Dendritic cell treated with granulocyte-macrophage colony-stimulating factor and Interleukin-4, amounts not matched to agents 40 ng/mL and 50 ng/mL, for 4 days (primary cell): ENCODE measurements around the gene AGAP1.
A peak's percentile ranks its signal among the peaks of the same experiment; 100 is the strongest.

Source experiments
- H3K27ac Mint-ChIP-seq: one replicate; pipeline ENCODE4 v1.8.0; 2022; ENCODE audit warnings: mild to moderate bottlenecking, mixed read lengths
- H3K27me3 Mint-ChIP-seq: one replicate; pipeline ENCODE4 v1.8.0; 2022; ENCODE audit warnings: mild to moderate bottlenecking, mixed read lengths
- H3K36me3 Mint-ChIP-seq: one replicate; pipeline ENCODE4 v1.8.0; 2022; ENCODE audit warnings: low read depth, mixed read lengths
- H3K4me1 Mint-ChIP-seq: one replicate; pipeline ENCODE4 v1.8.0; 2022; ENCODE audit warnings: low read depth, mixed read lengths
- H3K4me3 Mint-ChIP-seq: one replicate; pipeline ENCODE4 v1.8.0; 2022; ENCODE audit warnings: mild to moderate bottlenecking, moderate library complexity, mixed read lengths
- H3K9me3 Mint-ChIP-seq: one replicate; pipeline ENCODE4 v1.8.0; 2022; ENCODE audit warnings: mixed read lengths
- intact Hi-C: fragments of 100-400 bp; cut with micrococcal nuclease; formaldehyde crosslinking; loops from one replicate; pipeline ENCODE4 v1.15.0; 2022

The AGAP1 gene

GRCh38 chr2:235493775-235494715 is at the start of gene AGAP1:
Gene AGAP1 (plus strand): TSS chr2:235494043.
- intact Hi-C loops: no loop called here

DNA sequence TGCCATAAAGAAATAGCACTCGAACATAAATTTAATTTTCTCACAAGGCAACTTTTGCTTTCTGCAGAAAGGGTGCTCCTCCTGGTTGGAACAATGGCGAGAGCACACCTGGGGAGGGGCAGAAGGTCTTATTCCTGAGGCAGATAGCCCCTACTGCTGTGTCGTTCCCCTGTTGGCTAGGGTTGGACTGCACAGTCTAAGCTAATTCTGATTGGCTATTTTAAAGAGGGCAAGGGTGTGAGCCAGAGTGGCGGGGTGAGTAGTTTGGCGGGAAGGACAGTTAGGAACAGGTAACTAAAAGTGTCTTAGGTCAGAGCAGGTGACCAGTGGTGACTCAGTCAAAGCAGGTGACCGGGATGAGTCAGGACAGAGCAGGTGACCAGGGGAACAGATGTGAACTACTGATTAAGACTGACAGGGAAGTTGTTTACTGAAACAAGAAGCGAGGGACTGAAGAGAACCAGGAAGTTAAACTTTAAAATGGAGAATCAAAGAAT is 49.7 kb upstream of the AGAP1 start:
- H3K36me3 Mint-ChIP-seq: no peaks in the 10 kb centered on the region
- no peaks in the 10 kb centered on the region for H3K27me3 Mint-ChIP-seq
- no peak overlapping the region for H3K27ac Mint-ChIP-seq
- H3K4me1 Mint-ChIP-seq: no peaks in the 10 kb centered on the region
- intact Hi-C loops: no loop called here
- no peak overlapping the region for H3K4me3 Mint-ChIP-seq
- peaks cover 14% of the 10 kb centered on the region for H3K9me3 Mint-ChIP-seq

More at GRCh38 chr2:235493775-235494715, at the start of gene AGAP1:
- H3K27me3 Mint-ChIP-seq: peaks cover 71% of the 10 kb centered on the region
- no peaks in the 10 kb centered on the region for H3K36me3 Mint-ChIP-seq
- peaks cover 5% of the 10 kb centered on the region for H3K4me1 Mint-ChIP-seq
- peak within 1 kb of the TSS; percentile 73 for H3K4me3 Mint-ChIP-seq
- no peak within 1 kb of the TSS for H3K27ac Mint-ChIP-seq
- no peaks in the 10 kb centered on the region for H3K9me3 Mint-ChIP-seq

DNA sequence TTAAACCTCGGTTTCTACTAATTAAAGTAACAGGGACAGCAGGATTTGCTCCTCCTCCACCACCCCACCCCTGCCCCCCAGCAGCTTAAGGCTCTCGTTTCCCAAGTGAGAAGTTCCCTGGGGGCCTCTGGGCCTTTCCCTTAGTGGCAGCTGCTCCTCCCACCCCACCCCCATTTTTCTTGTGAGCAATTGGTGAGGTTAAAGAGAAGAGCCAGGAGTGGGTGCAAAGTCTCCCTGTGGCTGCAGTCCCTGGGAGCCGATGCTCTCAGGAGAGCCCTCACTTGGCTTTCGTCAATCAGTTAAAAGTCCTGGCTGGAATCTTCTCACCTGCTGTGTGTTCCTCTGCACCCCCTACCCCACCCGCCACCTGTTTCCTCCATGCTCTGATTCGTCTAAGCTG is 48.7 kb upstream of the AGAP1 start:
- Mint-ChIP-seq H3K36me3 (no peaks in the 10 kb centered on the region), H3K27ac (no peak overlapping the region), H3K4me1 (no peaks in the 10 kb centered on the region), H3K4me3 (no peak overlapping the region), H3K27me3 (no peaks in the 10 kb centered on the region), H3K9me3 (peaks cover 14% of the 10 kb centered on the region)
- intact Hi-C loops: no loop called here

GRCh38 chr2:235446082-235446481 is 47.8 kb upstream of the AGAP1 start:
- intact Hi-C loops: no loop called here

GRCh38 chr2:235447210-235447609 is 46.6 kb upstream of the AGAP1 start:
- no peaks in the 10 kb centered on the region for H3K4me1 Mint-ChIP-seq
- no peak overlapping the region for H3K4me3 Mint-ChIP-seq
- H3K9me3 Mint-ChIP-seq: peaks cover 14% of the 10 kb centered on the region
- intact Hi-C loops: no loop called here
- H3K27me3 Mint-ChIP-seq: no peaks in the 10 kb centered on the region
- H3K27ac Mint-ChIP-seq: no peak overlapping the region
- H3K36me3 Mint-ChIP-seq: no peaks in the 10 kb centered on the region

More at GRCh38 chr2:235446082-235446481, 47.8 kb upstream of the AGAP1 start:
- H3K4me1 Mint-ChIP-seq: no peaks in the 10 kb centered on the region
- H3K27me3 Mint-ChIP-seq: no peaks in the 10 kb centered on the region
- no peak overlapping the region for H3K27ac Mint-ChIP-seq
- H3K36me3 Mint-ChIP-seq: no peaks in the 10 kb centered on the region
- no peak overlapping the region for H3K4me3 Mint-ChIP-seq
- peaks cover 14% of the 10 kb centered on the region for H3K9me3 Mint-ChIP-seq

- H3K27me3 Mint-ChIP-seq: no peaks in the 10 kb centered on the region
- intact Hi-C loops: no loop called here
- H3K27ac Mint-ChIP-seq: no peak overlapping the region
- H3K4me3 Mint-ChIP-seq: no peak overlapping the region
- H3K9me3 Mint-ChIP-seq: peaks cover 5% of the 10 kb centered on the region
- no peaks in the 10 kb centered on the region for H3K4me1 Mint-ChIP-seq
- H3K36me3 Mint-ChIP-seq: no peaks in the 10 kb centered on the region
Measured at GRCh38 chr2:235449568-235449967, 44.3 kb upstream of the AGAP1 start.

DNA sequence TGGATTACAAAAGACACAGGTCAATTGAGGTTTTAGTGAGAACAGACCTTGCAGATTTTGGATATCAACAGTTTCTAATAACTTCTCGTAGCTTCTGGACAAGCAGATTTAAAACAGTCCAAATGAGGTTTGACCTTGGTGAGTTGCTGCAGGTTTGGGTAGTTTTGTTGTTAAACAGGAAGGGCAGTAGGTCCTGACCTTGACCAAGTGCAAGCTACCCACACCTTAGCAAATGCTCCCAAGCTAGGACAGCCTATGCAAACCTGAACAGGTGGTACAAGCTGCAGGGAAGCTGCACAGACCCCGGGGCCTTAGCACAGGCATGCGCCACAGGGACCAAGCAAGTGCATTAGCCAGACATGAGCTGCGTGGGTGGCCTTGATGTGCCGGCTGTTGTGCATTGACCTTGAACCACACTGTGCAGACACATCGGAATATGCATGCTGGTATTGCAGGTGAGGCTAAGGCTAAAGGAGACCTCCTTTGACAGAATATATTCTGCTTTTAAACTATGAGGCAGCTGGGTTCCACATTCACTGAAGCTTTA is 40.2 kb upstream of the AGAP1 start:
- H3K4me1 Mint-ChIP-seq: no peaks in the 10 kb centered on the region
- no peaks in the 10 kb centered on the region for H3K36me3 Mint-ChIP-seq
- no peak overlapping the region for H3K27ac Mint-ChIP-seq
- intact Hi-C loops: no loop called here
- H3K27me3 Mint-ChIP-seq: no peaks in the 10 kb centered on the region
- H3K9me3 Mint-ChIP-seq: no peaks in the 10 kb centered on the region
- no peak overlapping the region for H3K4me3 Mint-ChIP-seq

DNA sequence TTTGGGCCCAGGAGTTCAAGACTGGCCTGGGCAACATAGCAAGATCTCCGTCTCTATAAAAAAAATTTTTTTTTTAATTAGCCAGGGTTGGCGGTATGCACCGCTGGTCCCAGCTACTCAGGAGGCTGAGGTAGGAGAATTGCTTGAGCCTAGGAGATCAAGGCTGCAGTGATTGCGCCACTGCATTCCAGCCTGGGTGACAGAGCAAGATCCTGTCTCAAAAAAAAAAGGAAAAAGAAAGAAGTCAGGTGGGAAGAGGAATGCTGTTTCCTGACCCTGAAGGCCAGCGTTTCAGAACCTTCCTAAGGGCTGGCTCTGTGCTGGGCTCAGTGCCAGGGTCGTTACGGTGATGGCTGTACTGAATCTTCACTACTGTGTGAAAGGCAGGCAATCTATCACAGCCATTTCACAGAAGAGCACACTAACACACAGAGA is 35.0 kb upstream of the AGAP1 start:
- no peak overlapping the region for H3K27ac Mint-ChIP-seq
- intact Hi-C loops: no loop called here
- H3K36me3 Mint-ChIP-seq: no peaks in the 10 kb centered on the region
- H3K4me3 Mint-ChIP-seq: no peak overlapping the region
- no peaks in the 10 kb centered on the region for H3K9me3 Mint-ChIP-seq
- peaks cover 3% of the 10 kb centered on the region for H3K27me3 Mint-ChIP-seq
- H3K4me1 Mint-ChIP-seq: no peaks in the 10 kb centered on the region

- H3K27ac Mint-ChIP-seq: no peak overlapping the region
- H3K36me3 Mint-ChIP-seq: no peaks in the 10 kb centered on the region
- H3K4me3 Mint-ChIP-seq: no peak overlapping the region
- no peaks in the 10 kb centered on the region for H3K4me1 Mint-ChIP-seq
- H3K27me3 Mint-ChIP-seq: peaks cover 3% of the 10 kb centered on the region
- intact Hi-C loops: no loop called here
- no peaks in the 10 kb centered on the region for H3K9me3 Mint-ChIP-seq
Measured at GRCh38 chr2:235460548-235461047, 33.2 kb upstream of the AGAP1 start.

GRCh38 chr2:235461763-235462414 is 32.0 kb upstream of the AGAP1 start:
- H3K4me3 Mint-ChIP-seq: no peak overlapping the region
- intact Hi-C loops: no loop called here
- H3K27me3 Mint-ChIP-seq: peaks cover 3% of the 10 kb centered on the region
- H3K9me3 Mint-ChIP-seq: no peaks in the 10 kb centered on the region
- H3K36me3 Mint-ChIP-seq: no peaks in the 10 kb centered on the region
- H3K27ac Mint-ChIP-seq: no peak overlapping the region
- no peaks in the 10 kb centered on the region for H3K4me1 Mint-ChIP-seq

- Mint-ChIP-seq H3K27ac (no peak overlapping the region), H3K36me3 (no peaks in the 10 kb centered on the region), H3K27me3 (peaks cover 3% of the 10 kb centered on the region), H3K9me3 (no peaks in the 10 kb centered on the region), H3K4me1 (no peaks in the 10 kb centered on the region), H3K4me3 (no peak overlapping the region)
- intact Hi-C loops: no loop called here
Measured at GRCh38 chr2:235462415-235462790, 31.4 kb upstream of the AGAP1 start.

DNA sequence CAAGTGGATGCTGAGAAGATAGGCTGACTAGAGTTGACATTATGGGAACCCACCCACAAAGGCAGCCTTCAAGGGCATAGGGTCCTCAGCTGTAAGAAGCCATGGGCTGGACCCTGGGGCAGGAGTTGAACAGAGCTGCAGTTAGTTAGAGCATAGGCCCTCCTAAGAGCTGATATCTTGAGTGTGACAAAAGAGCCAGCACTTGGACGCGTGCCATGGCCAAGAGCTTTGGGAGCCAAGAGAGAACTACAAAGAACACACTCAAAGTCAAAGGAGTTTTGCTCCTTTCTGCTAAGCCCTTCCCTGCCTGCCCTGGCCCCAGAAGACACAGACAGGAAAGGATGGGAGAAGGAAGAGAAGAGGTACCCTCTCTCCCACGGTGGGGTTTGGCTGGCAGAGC is 29.9 kb upstream of the AGAP1 start:
- intact Hi-C loops: no loop called here
- no peaks in the 10 kb centered on the region for H3K9me3 Mint-ChIP-seq
- H3K4me3 Mint-ChIP-seq: no peak overlapping the region
- no peaks in the 10 kb centered on the region for H3K4me1 Mint-ChIP-seq
- H3K36me3 Mint-ChIP-seq: no peaks in the 10 kb centered on the region
- peaks cover 3% of the 10 kb centered on the region for H3K27me3 Mint-ChIP-seq
- H3K27ac Mint-ChIP-seq: no peak overlapping the region

- Mint-ChIP-seq H3K27me3 (peaks cover 1% of the 10 kb centered on the region), H3K4me3 (no peak overlapping the region), H3K36me3 (no peaks in the 10 kb centered on the region), H3K4me1 (no peaks in the 10 kb centered on the region), H3K27ac (no peak overlapping the region), H3K9me3 (no peaks in the 10 kb centered on the region)
- intact Hi-C loops: no loop called here
Measured at GRCh38 chr2:235467588-235467987, 26.3 kb upstream of the AGAP1 start.
